GM23248 (cell line): ENCODE measurements around the gene HSPBP1.

ENCODE experiments used
- EZH2 ChIP-seq: fragments of 200-600 bp; sonication (generic); IDR thresholded peaks from 2 replicates; pipeline ENCODE4 v1.6.1; 2018; ENCODE audit warnings: antibody characterized with exemption, mild to moderate bottlenecking; ENCODE audit not compliant: insufficient read depth, poor library complexity, severe bottlenecking
- EZH2phosphoT487 ChIP-seq: fragments of 200-600 bp; sonication (generic); IDR thresholded peaks from 2 replicates; pipeline ENCODE4 v1.6.1; 2018; ENCODE audit warnings: antibody characterized with exemption, moderate library complexity, mild to moderate bottlenecking, low read depth; ENCODE audit not compliant: insufficient read depth

GRCh38 chr19:55316646-55317045 is 36.7 kb upstream of the HSPBP1 start:
- TF ChIP-seq EZH2 (no peak), EZH2phosphoT487 (no peak)
